H1 (cell line): ENCODE measurements around the gene IL17RA.

ENCODE experiments used
- ATF2 ChIP-seq: IDR thresholded peaks from 2 replicates; pipeline ENCODE4 v1.6.1; 2012; ENCODE audit warnings: low read length, inconsistent platforms
- BRCA1 ChIP-seq: IDR thresholded peaks from 2 replicates; pipeline ENCODE4 v1.6.1; 2012; ENCODE audit warnings: low read depth, low read length, improper control_type of control experiment
- CHD2 ChIP-seq: IDR thresholded peaks from 2 replicates; pipeline ENCODE4 v1.6.1; 2012; ENCODE audit warnings: low read length, improper control_type of control experiment
- JUN ChIP-seq: IDR thresholded peaks from 2 replicates; pipeline ENCODE4 v1.6.1; 2011; ENCODE audit warnings: low read depth, mild to moderate bottlenecking, improper control_type of control experiment, low read length
- KDM1A ChIP-seq: fragments of 200-600, 300-600 bp; sonication (generic); IDR thresholded peaks from 2 replicates; pipeline ENCODE4 v1.7.1; 2016; ENCODE audit warnings: mild to moderate bottlenecking, low read length, borderline replicate concordance
- MAFK ChIP-seq: IDR thresholded peaks from 2 replicates; pipeline ENCODE4 v1.6.1; 2012; ENCODE audit warnings: low read depth, mild to moderate bottlenecking, improper control_type of control experiment, low read length
- POLR2AphosphoS5 ChIP-seq: IDR thresholded peaks from 2 replicates; pipeline ENCODE4 v1.6.1; 2011; ENCODE audit warnings: low read depth, low read length
- TEAD4 ChIP-seq: IDR thresholded peaks from 2 replicates; pipeline ENCODE4 v1.6.1; 2012; ENCODE audit warnings: low read depth, low read length, inconsistent platforms, mixed read lengths
- TF ChIP-seq, protein P1 (sequence below), 3 experiments: IDR thresholded peaks; 1 replicate in 2 of 3; 2 replicates in 1 of 3; pipeline versions ENCODE4 v1.5.1 to v1.6.1; 2011; ENCODE audit warnings: low read length in 3 of 3, mild to moderate bottlenecking in 3 of 3, inconsistent platforms in 2 of 3, low read depth in 1 of 3, moderate library complexity in 1 of 3; ENCODE audit not compliant: insufficient read depth in 1 of 3; ENCODE audit errors: control extremely low read depth in 1 of 3
- TF ChIP-seq, protein P2 (sequence below): IDR thresholded peaks from 2 replicates; pipeline ENCODE4 v1.6.1; 2012; ENCODE audit warnings: inconsistent platforms

GRCh38 chr22:17115236-17115635 is 30.4 kb downstream of the IL17RA start:
- TF ChIP-seq KDM1A (no peak), BRCA1 (no peak), POLR2AphosphoS5 (no peak), MAFK (no peak), CHD2 (no peak), ATF2 (no peak), JUN (no peak), TEAD4 (no peak)
- TF ChIP-seq, protein P1, sequence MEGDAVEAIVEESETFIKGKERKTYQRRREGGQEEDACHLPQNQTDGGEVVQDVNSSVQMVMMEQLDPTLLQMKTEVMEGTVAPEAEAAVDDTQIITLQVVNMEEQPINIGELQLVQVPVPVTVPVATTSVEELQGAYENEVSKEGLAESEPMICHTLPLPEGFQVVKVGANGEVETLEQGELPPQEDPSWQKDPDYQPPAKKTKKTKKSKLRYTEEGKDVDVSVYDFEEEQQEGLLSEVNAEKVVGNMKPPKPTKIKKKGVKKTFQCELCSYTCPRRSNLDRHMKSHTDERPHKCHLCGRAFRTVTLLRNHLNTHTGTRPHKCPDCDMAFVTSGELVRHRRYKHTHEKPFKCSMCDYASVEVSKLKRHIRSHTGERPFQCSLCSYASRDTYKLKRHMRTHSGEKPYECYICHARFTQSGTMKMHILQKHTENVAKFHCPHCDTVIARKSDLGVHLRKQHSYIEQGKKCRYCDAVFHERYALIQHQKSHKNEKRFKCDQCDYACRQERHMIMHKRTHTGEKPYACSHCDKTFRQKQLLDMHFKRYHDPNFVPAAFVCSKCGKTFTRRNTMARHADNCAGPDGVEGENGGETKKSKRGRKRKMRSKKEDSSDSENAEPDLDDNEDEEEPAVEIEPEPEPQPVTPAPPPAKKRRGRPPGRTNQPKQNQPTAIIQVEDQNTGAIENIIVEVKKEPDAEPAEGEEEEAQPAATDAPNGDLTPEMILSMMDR (IDR thresholded peaks at IDR 0.05; ENCODE audit: control extremely low read depth in 1 of 3, insufficient read depth in 1 of 3, low read depth in 1 of 3, low read length in 3 of 3), result no peak
- TF ChIP-seq, protein P2, sequence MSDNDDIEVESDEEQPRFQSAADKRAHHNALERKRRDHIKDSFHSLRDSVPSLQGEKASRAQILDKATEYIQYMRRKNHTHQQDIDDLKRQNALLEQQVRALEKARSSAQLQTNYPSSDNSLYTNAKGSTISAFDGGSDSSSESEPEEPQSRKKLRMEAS, result no peak
